Activated CD8-positive, alpha-beta T cell treated with anti-CD3 and anti-CD28 coated beads for 36 hours (primary cell): ENCODE measurements around the gene NMNAT2. TPM values are rescaled to one million over a fixed set of nuclear protein-coding genes. Genes with fewer than 3 reads are reported as not detected.
"Not testable (repeated sequence)": the region's sequence is repeated elsewhere in the genome, so short reads cannot be mapped to it uniquely, and the experiment has no call there.

ENCODE experiments used
- ATAC-seq: fragments of 200-7000 bp; cut with Tn5 transposase; one replicate; pipeline ENCODE4 v1.10.0; 2021; ENCODE audit warnings: mild to moderate bottlenecking, moderate library complexity
- CTCF ChIA-PET: fragments of 350-600 bp; sonication (Branson Sonifier 250); formaldehyde crosslinking; loops from one replicate; lab custom pipeline; 2021; ENCODE audit warnings: antibody characterized with exemption; lab: Charles Lee
- POLR2A ChIA-PET: fragments of 350-600 bp; sonication (Branson Sonifier 250); formaldehyde crosslinking; loops from one replicate; lab custom pipeline; 2021; ENCODE audit warnings: antibody characterized with exemption; lab: Charles Lee
- DNase-seq: peaks from one replicate; pipeline ENCODE4 v3.0.0-alpha.2; 2020
- H3K27ac Mint-ChIP-seq: one replicate; pipeline ENCODE4 v1.8.0; 2021; ENCODE audit warnings: mild to moderate bottlenecking, mixed read lengths
- H3K27me3 Mint-ChIP-seq: one replicate; pipeline ENCODE4 v1.8.0; 2021; ENCODE audit warnings: mixed read lengths
- H3K36me3 Mint-ChIP-seq: one replicate; pipeline ENCODE4 v1.8.0; 2021; ENCODE audit warnings: low read depth, mixed read lengths
- H3K4me1 Mint-ChIP-seq: one replicate; pipeline ENCODE4 v1.8.0; 2021; ENCODE audit warnings: low read depth, mixed read lengths
- H3K4me3 Mint-ChIP-seq: one replicate; pipeline ENCODE4 v1.8.0; 2021; ENCODE audit warnings: mild to moderate bottlenecking, moderate library complexity, mixed read lengths
- H3K9me3 Mint-ChIP-seq: one replicate; pipeline ENCODE4 v1.8.0; 2021; ENCODE audit warnings: mixed read lengths
- CTCF ChIP-seq: fragments of 200-600 bp; IDR thresholded peaks from one replicate; pipeline ENCODE4 v1.8.0; 2022; ENCODE audit warnings: antibody characterized with exemption, mild to moderate bottlenecking
- intact Hi-C: fragments of 100-400 bp; cut with micrococcal nuclease; formaldehyde crosslinking; loops from one replicate; pipeline ENCODE4 v1.10.0; 2022
- total RNA-seq, 2 experiments: library from RNA; stranded (reverse); gene quantifications; one replicate each; pipeline ENCODE4 v1.2.3, GENCODE V29; 2021

Gene NMNAT2
- total RNA-seq, 2 experiments from 2014 or later: not detected

DNA sequence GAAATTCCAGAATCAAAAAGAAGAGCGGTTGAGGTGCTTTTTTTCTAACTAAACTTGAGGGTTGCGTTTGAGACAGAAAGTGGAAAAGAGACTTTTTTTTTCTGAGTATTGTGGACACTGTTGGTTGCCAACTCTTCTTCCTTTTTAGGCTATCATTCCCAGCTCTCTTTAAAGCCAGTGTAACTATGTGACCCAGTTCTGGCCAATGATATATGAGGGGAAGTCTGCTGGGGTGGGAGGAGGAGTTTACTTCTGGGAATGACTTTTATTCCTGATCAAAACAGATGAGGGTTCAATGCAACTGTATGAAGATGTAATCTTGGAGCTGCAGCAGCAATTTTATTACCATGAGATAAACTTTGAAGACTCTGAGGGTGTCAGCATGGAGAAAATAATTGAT lies 17.3 kb upstream of the NMNAT2 start:
- no peak overlapping the region for H3K27ac Mint-ChIP-seq
- ATAC-seq (no peak), DNase-seq (no peak)
- H3K27me3 Mint-ChIP-seq: peaks cover 9% of the 10 kb centered on the region
- ChIA-PET CTCF (no interaction called here), POLR2A (no interaction called here)
- H3K36me3 Mint-ChIP-seq: no peaks in the 10 kb centered on the region
- intact Hi-C loops: no loop called here
- no peaks in the 10 kb centered on the region for H3K9me3 Mint-ChIP-seq
- H3K4me3 Mint-ChIP-seq: no peak overlapping the region
- H3K4me1 Mint-ChIP-seq: no peaks in the 10 kb centered on the region
- TF ChIP-seq CTCF: no peak

DNA sequence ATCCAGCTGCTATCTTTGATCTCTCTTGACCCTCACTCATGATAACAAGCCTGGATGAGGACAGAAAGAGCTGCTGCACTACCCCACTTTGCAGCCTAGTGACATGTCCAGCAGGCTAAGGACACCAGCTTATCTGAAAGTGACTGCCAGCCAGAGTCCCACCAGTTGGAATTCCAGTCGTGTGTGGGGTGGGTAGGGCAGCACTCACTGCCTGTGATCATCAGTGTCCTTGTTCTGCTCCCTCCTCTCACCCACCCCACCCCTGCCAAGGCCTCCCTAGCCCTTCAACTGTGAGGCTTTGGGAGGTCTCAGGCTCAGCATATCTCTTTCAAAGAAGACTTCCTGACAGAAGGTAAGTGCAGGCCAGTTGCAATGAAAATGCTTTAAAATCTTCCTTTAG lies 15.5 kb upstream of the NMNAT2 start:
- TF ChIP-seq CTCF: no peak
- ATAC-seq (no peak), DNase-seq (no peak)
- POLR2A ChIA-PET: no interaction called here
- Mint-ChIP-seq H3K27me3 (peaks cover 8% of the 10 kb centered on the region), H3K36me3 (no peaks in the 10 kb centered on the region), H3K4me3 (no peak overlapping the region), H3K9me3 (no peaks in the 10 kb centered on the region), H3K27ac (no peak overlapping the region), H3K4me1 (no peaks in the 10 kb centered on the region)
- intact Hi-C loops: no loop called here
- CTCF ChIA-PET: no interaction called here

GRCh38 chr1:183432548-183432875 lies 14.3 kb upstream of the NMNAT2 start:
- H3K9me3 Mint-ChIP-seq: no peaks in the 10 kb centered on the region
- no peak for ATAC-seq
- H3K4me1 Mint-ChIP-seq: no peaks in the 10 kb centered on the region
- DNase-seq: no peak
- CTCF ChIA-PET: no interaction called here
- no peak overlapping the region for H3K4me3 Mint-ChIP-seq
- no peak overlapping the region for H3K27ac Mint-ChIP-seq
- no peak for TF ChIP-seq CTCF
- peaks cover 8% of the 10 kb centered on the region for H3K27me3 Mint-ChIP-seq
- no peaks in the 10 kb centered on the region for H3K36me3 Mint-ChIP-seq
- intact Hi-C loops: no loop called here
- POLR2A ChIA-PET: interaction anchor here (1.1 kb wide), 1 partner anchor 8 kb away, joined by 3 read pairs; no protein-coding TSS in a partner anchor

- CTCF ChIA-PET: interaction anchor here (1.0 kb wide), 1 partner anchor 253 kb away, joined by 3 read pairs; no protein-coding TSS in a partner anchor
Measured at GRCh38 chr1:183431840-183432547, 13.8 kb upstream of the NMNAT2 start.

GRCh38 chr1:183427591-183427990 lies 9.4 kb upstream of the NMNAT2 start:
- not testable (repeated sequence) for H3K27ac Mint-ChIP-seq

More at GRCh38 chr1:183431840-183432547, 13.8 kb upstream of the NMNAT2 start:
- H3K36me3 Mint-ChIP-seq: no peaks in the 10 kb centered on the region
- peaks cover 8% of the 10 kb centered on the region for H3K27me3 Mint-ChIP-seq
- no peak for TF ChIP-seq CTCF
- DNase-seq (no peak), ATAC-seq (no peak)
- no peak overlapping the region for H3K4me3 Mint-ChIP-seq
- H3K27ac Mint-ChIP-seq: no peak overlapping the region
- POLR2A ChIA-PET: interaction anchor here (1.1 kb wide), 1 partner anchor 8 kb away, joined by 3 read pairs; no protein-coding TSS in a partner anchor
- no peaks in the 10 kb centered on the region for H3K9me3 Mint-ChIP-seq
- H3K4me1 Mint-ChIP-seq: no peaks in the 10 kb centered on the region
- intact Hi-C loops: no loop called here

More at GRCh38 chr1:183427591-183427990, 9.4 kb upstream of the NMNAT2 start:
- H3K9me3 Mint-ChIP-seq, CTCF ChIA-PET, POLR2A ChIA-PET, ATAC-seq, H3K4me3 Mint-ChIP-seq, H3K4me1 Mint-ChIP-seq, H3K36me3 Mint-ChIP-seq, DNase-seq, intact Hi-C loops: not testable (repeated sequence)
- peaks cover 12% of the 10 kb centered on the region for H3K27me3 Mint-ChIP-seq
